Right lobe of liver (tissue), 6 donors: ENCODE results near the gene CSNK1G1. TPM values are rescaled to one million over a fixed set of nuclear protein-coding genes. Genes with fewer than 3 reads are reported as not detected.

ENCODE experiments used
- ATAC-seq, 4 donors: fragments of 200-7000 bp; cut with Tn5 transposase; one replicate each; pipeline ENCODE4 v1.9.1; 2020; ENCODE audit warnings: mild to moderate bottlenecking in 4 of 4, moderate library complexity in 4 of 4
- DNase-seq, 3 donors: peaks; one replicate each; pipeline ENCODE4 v3.0.0-alpha.2; 2020
- H3K27ac ChIP-seq, 3 donors: fragments of 200-600 bp; one replicate each; pipeline ENCODE4 v1.8.0; 2022
- H3K27me3 ChIP-seq, 2 donors: fragments of 200-600 bp; one replicate each; pipeline ENCODE4 v1.8.0; 2022
- H3K36me3 ChIP-seq, 4 donors: fragments of 200-600 bp; sonication (generic) in 1 of 4; one replicate each; pipeline versions ENCODE4 v1.5.1 to v1.8.0; 2017 to 2022; ENCODE audit warnings: control low read depth in 1 of 4
- H3K4me1 ChIP-seq, 4 donors: fragments of 200-600 bp; sonication (generic) in 1 of 4; one replicate each; pipeline versions ENCODE4 v1.5.1 to v1.8.0; 2017 to 2022; ENCODE audit warnings: control low read depth in 1 of 4
- H3K4me3 ChIP-seq, 3 donors: fragments of 200-600 bp; one replicate each; pipeline ENCODE4 v1.8.0; 2022
- H3K9me3 ChIP-seq, 4 donors: fragments of 200-600 bp; sonication (generic) in 1 of 4; one replicate each; pipeline versions ENCODE4 v1.5.1 to v1.8.0; 2017 to 2022; ENCODE audit warnings: control low read depth in 1 of 4
- CTCF ChIP-seq, 4 donors: fragments of 200-600 bp in 3 of 4; fragments of 450-650 bp in 1 of 4; IDR thresholded peaks; one replicate each; pipeline versions ENCODE4 v1.5.1 to v1.8.0; 2016 to 2022; ENCODE audit warnings: antibody characterized with exemption in 4 of 4, mild to moderate bottlenecking in 2 of 4
- POLR2A ChIP-seq: fragments of 450-650 bp; IDR thresholded peaks from one replicate; pipeline ENCODE4 v1.6.1; 2017; ENCODE audit warnings: antibody characterized with exemption, mild to moderate bottlenecking
- WGBS: methylation state at CpG from one replicate; pipeline ENCODE4 v1.1.6; 2018; ENCODE audit warnings: low coverage, low lambda C conversion rate; ENCODE audit not compliant: insufficient coverage; ENCODE audit errors: missing lambda C conversion rate; 5-methylcytosine and 5-hydroxymethylcytosine counted together
- intact Hi-C, 2 donors: fragments of 100-400 bp; cut with DNase I; formaldehyde crosslinking; loops; one replicate each; pipeline versions ENCODE4 v1.11.2 to v1.14.1; 2022
- total RNA-seq, 6 experiments: library from RNA; depleted of rRNA in 2 of 6; stranded (reverse); fragments of >200 nt in 2 of 6; fragmentation: NEBNext Ultra II Directional in 3 of 6; extraction: Animal tissue kit (Norgen Biotek cat#: 25700) in 3 of 6; gene quantifications; one replicate each; pipeline versions ENCODE4 v1.1.0 to v1.2.4, GENCODE V29; 2016 to 2023
- donor health status: DM: no; HTN: yes; CAD: no.
- donor health status: DM: no; HTN: no; CAD: no.
- donor health status: DM: no; HTN: no; CAD: no.
- donor health status: DM: no; HTN: yes; CAD: no.
- donor health status: DM: no; HTN: yes; CAD: no.

The CSNK1G1 gene
- total RNA-seq, 6 experiments from 2014 or later: 3.9 to 7.1 (median 5.5) TPM

DNA sequence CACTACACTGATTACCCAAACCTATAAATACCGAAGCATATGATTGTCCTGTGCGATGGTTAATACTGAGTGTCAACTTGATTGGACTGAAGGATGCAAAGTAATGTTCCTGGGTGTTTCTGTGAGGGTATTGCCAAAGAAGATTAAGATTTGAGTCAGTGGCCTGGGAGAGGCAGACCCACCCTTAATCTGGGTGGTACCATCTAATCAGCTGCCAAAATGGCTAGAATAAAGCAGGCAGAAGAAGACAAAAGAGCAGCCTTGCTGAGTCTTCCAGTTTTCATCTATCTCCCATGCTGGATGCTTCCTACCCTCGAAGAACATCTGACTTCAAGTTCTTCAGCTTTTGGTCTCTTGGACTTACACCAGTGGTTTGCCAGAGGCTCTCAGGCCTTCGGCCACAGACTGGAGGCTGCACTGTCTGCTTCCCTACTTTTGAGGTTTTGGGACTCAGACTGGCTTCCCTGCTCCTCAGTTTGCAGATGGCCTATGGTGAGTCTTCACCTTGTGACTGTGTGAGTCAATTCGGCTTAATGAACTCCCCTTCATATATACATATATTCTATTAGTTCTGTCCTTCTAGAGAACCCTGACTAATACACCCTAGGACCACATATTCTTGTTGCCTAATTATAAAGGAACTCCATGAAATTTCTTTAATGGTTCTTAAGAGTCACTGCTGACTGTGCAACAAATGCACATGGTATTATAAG, 31.7 kb downstream of the CSNK1G1 start:
- H3K27ac ChIP-seq: no peak overlapping the region
- no peak overlapping the region for H3K4me3 ChIP-seq
- H3K9me3 ChIP-seq: no peaks in the 10 kb centered on the region
- no peaks in the 10 kb centered on the region for H3K27me3 ChIP-seq
- no peak for ATAC-seq
- H3K36me3 ChIP-seq: no peaks in the 10 kb centered on the region
- no peaks in the 10 kb centered on the region for H3K4me1 ChIP-seq
- TF ChIP-seq POLR2A (no peak), CTCF (IDR thresholded peaks at IDR 0.05) (no peak)
- WGBS: 90% methylated on average over 4 of the region's 5 CpGs
- intact Hi-C loops: no loop called here
- no peak for DNase-seq

- intact Hi-C loops: no loop called here
- TF ChIP-seq CTCF (IDR thresholded peaks at IDR 0.05): no peak
- TF ChIP-seq POLR2A: no peak
- ATAC-seq: no peak
These were observed 40.8 kb downstream of the CSNK1G1 start for GRCh38 chr15:64315216-64315615.

DNA sequence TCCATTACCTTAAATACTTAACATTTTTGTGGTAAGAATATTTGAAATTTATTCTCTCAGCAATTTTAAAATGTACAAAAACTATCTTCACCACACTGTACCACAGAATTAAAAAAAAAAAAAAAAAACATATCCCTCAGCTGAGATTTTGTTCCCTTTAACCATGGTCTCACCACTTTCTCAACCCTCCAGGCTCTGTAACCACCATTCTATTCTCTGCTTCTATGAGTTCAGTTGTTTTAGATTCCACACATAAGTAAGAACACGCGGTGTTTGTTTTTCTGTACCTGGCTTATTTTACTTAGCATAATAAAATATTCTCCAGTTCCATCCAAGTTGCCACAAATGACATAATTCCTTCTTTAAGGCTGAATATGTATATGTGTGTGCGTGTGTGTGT, 41.5 kb downstream of the CSNK1G1 start:
- intact Hi-C loops: no loop called here
- Histone ChIP-seq H3K27me3 (no peaks in the 10 kb centered on the region), H3K9me3 (no peaks in the 10 kb centered on the region), H3K4me3 (no peak overlapping the region), H3K4me1 (no peaks in the 10 kb centered on the region), H3K36me3 (no peaks in the 10 kb centered on the region), H3K27ac (no peak overlapping the region)
- WGBS: 100% methylated on average over 3 of the region's 3 CpGs
- no peak for TF ChIP-seq CTCF (IDR thresholded peaks at IDR 0.05)
- no peak for TF ChIP-seq POLR2A
- ATAC-seq (no peak), DNase-seq (no peak)

More at GRCh38 chr15:64315216-64315615, 40.8 kb downstream of the CSNK1G1 start:
- Histone ChIP-seq H3K9me3 (no peaks in the 10 kb centered on the region), H3K27ac (no peak overlapping the region), H3K4me1 (no peaks in the 10 kb centered on the region), H3K27me3 (no peaks in the 10 kb centered on the region), H3K36me3 (no peaks in the 10 kb centered on the region), H3K4me3 (no peak overlapping the region)
- no peak for DNase-seq
- WGBS: 76% methylated on average over 4 of the region's 4 CpGs

DNA sequence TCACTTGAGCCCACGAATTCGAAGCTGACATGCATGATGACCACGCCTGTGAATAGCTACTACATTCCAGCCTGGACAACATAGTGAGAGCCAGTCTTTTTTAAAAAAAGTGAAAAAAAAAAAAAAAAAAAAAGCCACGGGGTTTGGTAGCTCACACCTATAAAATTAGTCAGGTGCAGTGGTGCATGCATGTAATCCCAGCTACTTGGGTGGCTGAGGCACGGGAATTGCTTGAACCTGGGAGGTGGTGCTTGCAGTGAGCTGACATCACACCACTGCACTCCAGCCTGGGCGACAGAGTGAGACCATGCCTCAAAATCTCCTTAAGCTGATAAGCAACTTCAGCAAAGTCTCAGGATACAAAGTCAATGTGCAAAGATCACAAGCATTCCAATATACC, 44.4 kb downstream of the CSNK1G1 start:
- ATAC-seq: no peak
- intact Hi-C loops: no loop called here
- no peak for DNase-seq
- H3K4me1 ChIP-seq: no peaks in the 10 kb centered on the region
- H3K27ac ChIP-seq: no peak overlapping the region
- no peaks in the 10 kb centered on the region for H3K27me3 ChIP-seq
- no peaks in the 10 kb centered on the region for H3K36me3 ChIP-seq
- no peak overlapping the region for H3K4me3 ChIP-seq
- H3K9me3 ChIP-seq: no peaks in the 10 kb centered on the region
- WGBS: 98% methylated on average over 5 of the region's 6 CpGs
- TF ChIP-seq POLR2A (no peak), CTCF (IDR thresholded peaks at IDR 0.05) (no peak)
